Astrocyte of the hippocampus (primary cell): ENCODE data around the gene MAPKAPK5.
"Not testable (repeated sequence)": the region's sequence is repeated elsewhere in the genome, so short reads cannot be mapped to it uniquely, and the experiment has no call there.

Source experiments
- DNase-seq: peaks from one replicate; pipeline ENCODE4 v3.0.0; 2011; ENCODE audit warnings: low read depth, low spot score

Gene MAPKAPK5

GRCh38 chr12:111886662-111887545, 44.9 kb downstream of the MAPKAPK5 start:
- DNase-seq, result no peak

GRCh38 chr12:111887926-111888745, 46.1 kb downstream of the MAPKAPK5 start:
- no peak for DNase-seq

GRCh38 chr12:111893287-111893686, 51.3 kb downstream of the MAPKAPK5 start:
- DNase-seq, result peak; percentile 81

GRCh38 chr12:111894556-111894955, 52.5 kb downstream of the MAPKAPK5 start:
- DNase-seq, result no peak

GRCh38 chr12:111901182-111901581, 59.2 kb downstream of the MAPKAPK5 start:
- DNase-seq, result no peak

GRCh38 chr12:111904446-111904975, 62.5 kb downstream of the MAPKAPK5 start:
- DNase-seq, result no peak

- DNase-seq, result no peak
Observed at GRCh38 chr12:111905502-111905901, 63.5 kb downstream of the MAPKAPK5 start.

GRCh38 chr12:111907740-111908139, 65.7 kb downstream of the MAPKAPK5 start:
- no peak for DNase-seq

GRCh38 chr12:111925171-111925570, 83.1 kb downstream of the MAPKAPK5 start:
- no peak for DNase-seq

- DNase-seq, result no peak
Observed at GRCh38 chr12:111926631-111927030, 84.6 kb downstream of the MAPKAPK5 start.

- no peak for DNase-seq
Observed at GRCh38 chr12:111927346-111927745, 85.3 kb downstream of the MAPKAPK5 start.

- DNase-seq, result no peak
Observed at GRCh38 chr12:111932241-111932640, 90.2 kb downstream of the MAPKAPK5 start.

- no peak for DNase-seq
Observed at GRCh38 chr12:111936869-111937268, 94.8 kb downstream of the MAPKAPK5 start.

GRCh38 chr12:111937429-111937828, 95.4 kb downstream of the MAPKAPK5 start:
- DNase-seq, result peak; percentile 47

GRCh38 chr12:111942557-111942956, 100.5 kb downstream of the MAPKAPK5 start:
- peak; percentile 73 for DNase-seq

- no peak for DNase-seq
Observed at GRCh38 chr12:111943929-111944328, 101.9 kb downstream of the MAPKAPK5 start.

GRCh38 chr12:111950961-111951676, 109.1 kb downstream of the MAPKAPK5 start:
- not testable (repeated sequence) for DNase-seq
